Ovary (tissue), 3 donors: ENCODE results near the gene AKR7A2.

Experiments used
- EP300 ChIP-seq: sonication (generic); formaldehyde crosslinking; IDR thresholded peaks from one replicate; pipeline ENCODE4 v1.6.1; 2017; ENCODE audit warnings: antibody characterized with exemption
- POLR2A ChIP-seq: fragments of 450-650 bp; IDR thresholded peaks from one replicate; pipeline ENCODE4 v1.6.1; 2017; ENCODE audit warnings: antibody characterized with exemption, mild to moderate bottlenecking, moderate library complexity
- TF ChIP-seq, protein P1 (sequence below), 3 donors: fragments of 450-650 bp in 2 of 3; fragments of 200-600 bp in 1 of 3; IDR thresholded peaks; one replicate each; pipeline versions ENCODE4 v1.5.1 to v1.8.0; 2016 to 2022; ENCODE audit warnings: antibody characterized with exemption in 3 of 3, mild to moderate bottlenecking in 1 of 3
- donor health status: DM: no; HTN: no; CAD: no.

DNA sequence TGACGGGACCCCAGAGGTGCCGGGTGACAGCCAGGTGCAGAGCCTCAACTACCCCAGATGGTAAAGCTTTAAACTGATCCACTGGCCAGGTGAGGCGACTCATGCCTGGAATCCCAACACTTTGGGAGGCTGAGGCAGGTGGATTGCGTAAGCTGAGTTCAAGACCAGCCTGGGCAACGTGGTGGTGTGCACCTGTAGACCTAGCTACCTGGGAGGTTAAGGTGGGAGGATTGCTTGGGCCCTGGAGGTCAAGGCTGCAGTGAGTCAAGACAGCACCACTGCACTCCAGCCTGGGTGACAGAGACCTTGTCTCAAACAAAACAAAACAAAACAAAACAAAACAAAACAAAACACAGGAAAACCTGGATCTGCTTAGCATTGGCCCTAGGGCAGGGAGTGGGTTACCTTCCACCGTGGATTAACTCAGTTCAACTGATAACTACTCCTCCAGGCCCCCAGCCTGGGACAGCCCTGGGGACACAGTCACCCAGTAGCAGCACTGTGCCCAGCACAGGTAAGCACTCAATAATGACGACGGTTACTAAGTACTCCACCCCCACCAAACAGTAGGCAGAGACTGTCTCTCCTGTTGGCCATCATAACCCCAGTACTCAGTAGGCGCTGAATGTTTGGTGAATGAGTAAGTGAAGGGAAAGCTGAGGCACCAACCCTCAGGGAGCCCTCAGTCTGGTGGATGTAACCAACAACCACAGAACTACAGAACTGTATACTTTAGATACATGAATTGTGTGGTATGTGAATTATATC is 21.8 kb upstream of the AKR7A2 start:
- TF ChIP-seq, protein P1, sequence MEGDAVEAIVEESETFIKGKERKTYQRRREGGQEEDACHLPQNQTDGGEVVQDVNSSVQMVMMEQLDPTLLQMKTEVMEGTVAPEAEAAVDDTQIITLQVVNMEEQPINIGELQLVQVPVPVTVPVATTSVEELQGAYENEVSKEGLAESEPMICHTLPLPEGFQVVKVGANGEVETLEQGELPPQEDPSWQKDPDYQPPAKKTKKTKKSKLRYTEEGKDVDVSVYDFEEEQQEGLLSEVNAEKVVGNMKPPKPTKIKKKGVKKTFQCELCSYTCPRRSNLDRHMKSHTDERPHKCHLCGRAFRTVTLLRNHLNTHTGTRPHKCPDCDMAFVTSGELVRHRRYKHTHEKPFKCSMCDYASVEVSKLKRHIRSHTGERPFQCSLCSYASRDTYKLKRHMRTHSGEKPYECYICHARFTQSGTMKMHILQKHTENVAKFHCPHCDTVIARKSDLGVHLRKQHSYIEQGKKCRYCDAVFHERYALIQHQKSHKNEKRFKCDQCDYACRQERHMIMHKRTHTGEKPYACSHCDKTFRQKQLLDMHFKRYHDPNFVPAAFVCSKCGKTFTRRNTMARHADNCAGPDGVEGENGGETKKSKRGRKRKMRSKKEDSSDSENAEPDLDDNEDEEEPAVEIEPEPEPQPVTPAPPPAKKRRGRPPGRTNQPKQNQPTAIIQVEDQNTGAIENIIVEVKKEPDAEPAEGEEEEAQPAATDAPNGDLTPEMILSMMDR (IDR thresholded peaks at IDR 0.05): no peak
- TF ChIP-seq EP300 (no peak), POLR2A (no peak)
